Measurements from ENCODE around the gene RAB39A.

DNA sequence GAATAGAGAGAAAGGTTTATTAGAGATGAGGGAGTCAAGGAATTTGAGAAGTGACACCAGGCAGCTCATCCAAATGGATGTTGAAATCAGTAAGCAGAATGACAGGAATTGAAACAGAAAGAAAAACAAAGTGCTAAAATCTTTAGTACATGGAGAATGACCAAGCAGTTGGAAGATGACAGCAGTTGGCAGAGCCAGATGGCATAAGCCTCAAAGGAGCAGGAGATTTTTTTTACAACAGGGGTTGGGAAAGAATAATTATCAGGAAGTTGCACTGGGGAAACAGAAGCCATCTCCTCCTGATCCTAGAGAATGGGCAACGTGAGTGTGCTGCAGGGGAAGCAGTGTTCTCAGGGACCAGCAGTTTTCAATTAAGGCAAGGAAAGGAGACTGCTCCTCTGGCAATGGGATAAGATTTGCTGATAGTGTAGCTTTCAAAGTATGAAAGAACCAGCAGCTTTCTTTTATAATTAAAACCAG is 28.9 kb downstream of the RAB39A start:
- no peak for TF ChIP-seq POLR2AphosphoS5 (IDR thresholded peaks at IDR 0.05)
- TF ChIP-seq, protein P1, sequence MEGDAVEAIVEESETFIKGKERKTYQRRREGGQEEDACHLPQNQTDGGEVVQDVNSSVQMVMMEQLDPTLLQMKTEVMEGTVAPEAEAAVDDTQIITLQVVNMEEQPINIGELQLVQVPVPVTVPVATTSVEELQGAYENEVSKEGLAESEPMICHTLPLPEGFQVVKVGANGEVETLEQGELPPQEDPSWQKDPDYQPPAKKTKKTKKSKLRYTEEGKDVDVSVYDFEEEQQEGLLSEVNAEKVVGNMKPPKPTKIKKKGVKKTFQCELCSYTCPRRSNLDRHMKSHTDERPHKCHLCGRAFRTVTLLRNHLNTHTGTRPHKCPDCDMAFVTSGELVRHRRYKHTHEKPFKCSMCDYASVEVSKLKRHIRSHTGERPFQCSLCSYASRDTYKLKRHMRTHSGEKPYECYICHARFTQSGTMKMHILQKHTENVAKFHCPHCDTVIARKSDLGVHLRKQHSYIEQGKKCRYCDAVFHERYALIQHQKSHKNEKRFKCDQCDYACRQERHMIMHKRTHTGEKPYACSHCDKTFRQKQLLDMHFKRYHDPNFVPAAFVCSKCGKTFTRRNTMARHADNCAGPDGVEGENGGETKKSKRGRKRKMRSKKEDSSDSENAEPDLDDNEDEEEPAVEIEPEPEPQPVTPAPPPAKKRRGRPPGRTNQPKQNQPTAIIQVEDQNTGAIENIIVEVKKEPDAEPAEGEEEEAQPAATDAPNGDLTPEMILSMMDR (IDR thresholded peaks at IDR 0.05) = no peak
